ENCODE measurements around the gene VBP1.

Gene VBP1

DNA sequence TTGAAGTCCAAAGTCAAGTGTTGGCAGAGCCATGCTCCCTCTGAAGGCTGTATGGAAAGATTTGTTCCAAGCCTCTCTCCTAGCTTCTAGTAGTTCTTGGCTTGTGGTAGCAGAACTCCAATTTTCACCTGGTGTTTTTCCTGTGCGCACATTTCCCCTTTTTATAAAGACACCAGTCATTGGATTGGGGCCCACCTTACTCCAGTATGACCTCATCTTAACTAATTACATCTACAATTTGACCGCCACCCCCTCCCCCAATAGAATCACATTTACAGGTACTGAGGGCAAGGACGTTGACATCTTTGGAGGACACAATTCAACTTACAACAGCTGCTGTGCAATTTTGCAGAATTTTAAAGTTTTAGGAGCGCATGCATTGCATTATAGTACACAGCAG, 31.2 kb downstream of the VBP1 start (continued):
- TF ChIP-seq, protein P1, sequence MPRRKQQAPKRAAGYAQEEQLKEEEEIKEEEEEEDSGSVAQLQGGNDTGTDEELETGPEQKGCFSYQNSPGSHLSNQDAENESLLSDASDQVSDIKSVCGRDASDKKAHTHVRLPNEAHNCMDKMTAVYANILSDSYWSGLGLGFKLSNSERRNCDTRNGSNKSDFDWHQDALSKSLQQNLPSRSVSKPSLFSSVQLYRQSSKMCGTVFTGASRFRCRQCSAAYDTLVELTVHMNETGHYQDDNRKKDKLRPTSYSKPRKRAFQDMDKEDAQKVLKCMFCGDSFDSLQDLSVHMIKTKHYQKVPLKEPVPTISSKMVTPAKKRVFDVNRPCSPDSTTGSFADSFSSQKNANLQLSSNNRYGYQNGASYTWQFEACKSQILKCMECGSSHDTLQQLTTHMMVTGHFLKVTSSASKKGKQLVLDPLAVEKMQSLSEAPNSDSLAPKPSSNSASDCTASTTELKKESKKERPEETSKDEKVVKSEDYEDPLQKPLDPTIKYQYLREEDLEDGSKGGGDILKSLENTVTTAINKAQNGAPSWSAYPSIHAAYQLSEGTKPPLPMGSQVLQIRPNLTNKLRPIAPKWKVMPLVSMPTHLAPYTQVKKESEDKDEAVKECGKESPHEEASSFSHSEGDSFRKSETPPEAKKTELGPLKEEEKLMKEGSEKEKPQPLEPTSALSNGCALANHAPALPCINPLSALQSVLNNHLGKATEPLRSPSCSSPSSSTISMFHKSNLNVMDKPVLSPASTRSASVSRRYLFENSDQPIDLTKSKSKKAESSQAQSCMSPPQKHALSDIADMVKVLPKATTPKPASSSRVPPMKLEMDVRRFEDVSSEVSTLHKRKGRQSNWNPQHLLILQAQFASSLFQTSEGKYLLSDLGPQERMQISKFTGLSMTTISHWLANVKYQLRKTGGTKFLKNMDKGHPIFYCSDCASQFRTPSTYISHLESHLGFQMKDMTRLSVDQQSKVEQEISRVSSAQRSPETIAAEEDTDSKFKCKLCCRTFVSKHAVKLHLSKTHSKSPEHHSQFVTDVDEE (CRISPR knock-in tag; IDR thresholded peaks at IDR 0.05), result no peak

DNA sequence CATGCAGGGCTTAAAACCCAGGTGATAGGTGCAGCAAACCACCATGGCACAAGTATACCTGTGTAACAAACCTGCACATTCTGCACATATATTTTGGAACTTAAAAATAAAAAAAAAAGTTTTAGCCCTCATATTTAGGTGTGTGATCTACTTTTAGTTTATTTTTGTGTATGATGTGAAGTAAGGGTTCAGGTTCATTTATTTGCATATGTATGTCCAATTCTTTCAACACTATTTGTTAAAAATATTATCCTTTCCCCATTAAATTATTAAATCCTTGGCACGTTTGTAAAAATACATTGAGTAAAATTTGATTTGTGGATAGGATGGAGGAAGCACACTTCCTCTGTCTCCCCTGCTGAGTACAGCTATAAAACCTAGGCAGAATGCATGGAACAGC, 35.1 kb downstream of the VBP1 start:
- ATAC-seq, result no peak
- TF ChIP-seq RARB (CRISPR knock-in tag; IDR thresholded peaks at IDR 0.05) (no peak), TCF4 (CRISPR knock-in tag; IDR thresholded peaks at IDR 0.05; ENCODE audit: borderline replicate concordance) (no peak), ISL1 (CRISPR knock-in tag; IDR thresholded peaks at IDR 0.05) (no peak), ESRRG (CRISPR knock-in tag; IDR thresholded peaks at IDR 0.05) (no peak), GLIS3 (CRISPR knock-in tag; IDR thresholded peaks at IDR 0.05) (no peak), ZFP30 (CRISPR knock-in tag; IDR thresholded peaks at IDR 0.05) (no peak)
- TF ChIP-seq, protein P2, sequence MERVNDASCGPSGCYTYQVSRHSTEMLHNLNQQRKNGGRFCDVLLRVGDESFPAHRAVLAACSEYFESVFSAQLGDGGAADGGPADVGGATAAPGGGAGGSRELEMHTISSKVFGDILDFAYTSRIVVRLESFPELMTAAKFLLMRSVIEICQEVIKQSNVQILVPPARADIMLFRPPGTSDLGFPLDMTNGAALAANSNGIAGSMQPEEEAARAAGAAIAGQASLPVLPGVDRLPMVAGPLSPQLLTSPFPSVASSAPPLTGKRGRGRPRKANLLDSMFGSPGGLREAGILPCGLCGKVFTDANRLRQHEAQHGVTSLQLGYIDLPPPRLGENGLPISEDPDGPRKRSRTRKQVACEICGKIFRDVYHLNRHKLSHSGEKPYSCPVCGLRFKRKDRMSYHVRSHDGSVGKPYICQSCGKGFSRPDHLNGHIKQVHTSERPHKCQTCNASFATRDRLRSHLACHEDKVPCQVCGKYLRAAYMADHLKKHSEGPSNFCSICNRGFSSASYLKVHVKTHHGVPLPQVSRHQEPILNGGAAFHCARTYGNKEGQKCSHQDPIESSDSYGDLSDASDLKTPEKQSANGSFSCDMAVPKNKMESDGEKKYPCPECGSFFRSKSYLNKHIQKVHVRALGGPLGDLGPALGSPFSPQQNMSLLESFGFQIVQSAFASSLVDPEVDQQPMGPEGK (CRISPR knock-in tag; IDR thresholded peaks at IDR 0.05; ENCODE audit: borderline replicate concordance), result no peak
- TF ChIP-seq, protein P3, sequence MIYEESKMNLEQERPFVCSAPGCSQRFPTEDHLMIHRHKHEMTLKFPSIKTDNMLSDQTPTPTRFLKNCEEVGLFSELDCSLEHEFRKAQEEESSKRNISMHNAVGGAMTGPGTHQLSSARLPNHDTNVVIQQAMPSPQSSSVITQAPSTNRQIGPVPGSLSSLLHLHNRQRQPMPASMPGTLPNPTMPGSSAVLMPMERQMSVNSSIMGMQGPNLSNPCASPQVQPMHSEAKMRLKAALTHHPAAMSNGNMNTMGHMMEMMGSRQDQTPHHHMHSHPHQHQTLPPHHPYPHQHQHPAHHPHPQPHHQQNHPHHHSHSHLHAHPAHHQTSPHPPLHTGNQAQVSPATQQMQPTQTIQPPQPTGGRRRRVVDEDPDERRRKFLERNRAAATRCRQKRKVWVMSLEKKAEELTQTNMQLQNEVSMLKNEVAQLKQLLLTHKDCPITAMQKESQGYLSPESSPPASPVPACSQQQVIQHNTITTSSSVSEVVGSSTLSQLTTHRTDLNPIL (CRISPR knock-in tag; IDR thresholded peaks at IDR 0.05; ENCODE audit: low read depth), result no peak
- TF ChIP-seq, protein P4, sequence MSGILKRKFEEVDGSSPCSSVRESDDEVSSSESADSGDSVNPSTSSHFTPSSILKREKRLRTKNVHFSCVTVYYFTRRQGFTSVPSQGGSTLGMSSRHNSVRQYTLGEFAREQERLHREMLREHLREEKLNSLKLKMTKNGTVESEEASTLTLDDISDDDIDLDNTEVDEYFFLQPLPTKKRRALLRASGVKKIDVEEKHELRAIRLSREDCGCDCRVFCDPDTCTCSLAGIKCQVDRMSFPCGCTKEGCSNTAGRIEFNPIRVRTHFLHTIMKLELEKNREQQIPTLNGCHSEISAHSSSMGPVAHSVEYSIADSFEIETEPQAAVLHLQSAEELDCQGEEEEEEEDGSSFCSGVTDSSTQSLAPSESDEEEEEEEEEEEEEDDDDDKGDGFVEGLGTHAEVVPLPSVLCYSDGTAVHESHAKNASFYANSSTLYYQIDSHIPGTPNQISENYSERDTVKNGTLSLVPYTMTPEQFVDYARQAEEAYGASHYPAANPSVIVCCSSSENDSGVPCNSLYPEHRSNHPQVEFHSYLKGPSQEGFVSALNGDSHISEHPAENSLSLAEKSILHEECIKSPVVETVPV (CRISPR knock-in tag; IDR thresholded peaks at IDR 0.05), result no peak

DNA sequence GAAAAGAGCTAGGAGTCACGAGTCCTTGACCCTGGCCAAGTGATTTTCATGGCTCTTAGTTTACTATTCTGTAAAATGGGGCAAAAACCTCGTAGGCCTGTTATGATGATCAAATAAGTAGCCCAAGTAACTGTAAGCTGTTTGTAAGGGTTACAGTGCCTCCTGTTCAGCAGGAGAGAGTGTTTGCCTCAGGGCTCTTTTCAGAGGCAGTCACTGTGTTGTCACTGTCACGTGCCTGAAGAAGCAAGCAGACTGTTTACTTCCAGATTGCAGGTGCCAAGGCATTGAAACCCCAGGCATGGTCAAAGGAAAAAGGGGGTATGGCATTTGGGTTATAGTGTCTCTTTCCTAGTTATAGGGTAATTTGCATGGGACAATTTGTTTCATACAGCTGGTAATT, 43.5 kb downstream of the VBP1 start:
- no peak for TF ChIP-seq RARB (CRISPR knock-in tag; IDR thresholded peaks at IDR 0.05)
- no peak for TF ChIP-seq ZC3H10 (CRISPR knock-in tag; IDR thresholded peaks at IDR 0.05)
- TF ChIP-seq ZFP3 (CRISPR knock-in tag; IDR thresholded peaks at IDR 0.05), result no peak
- TF ChIP-seq, protein P1 (CRISPR knock-in tag; IDR thresholded peaks at IDR 0.05), result no peak
- TF ChIP-seq ZFP30 (CRISPR knock-in tag; IDR thresholded peaks at IDR 0.05), result no peak
- TF ChIP-seq, protein P4 (CRISPR knock-in tag; IDR thresholded peaks at IDR 0.05), result no peak
- no peak for TF ChIP-seq GLIS3 (CRISPR knock-in tag; IDR thresholded peaks at IDR 0.05)
- no peak for TF ChIP-seq PPARA (CRISPR knock-in tag; IDR thresholded peaks at IDR 0.05; ENCODE audit: borderline replicate concordance)
- no peak for TF ChIP-seq TCF4 (CRISPR knock-in tag; IDR thresholded peaks at IDR 0.05; ENCODE audit: borderline replicate concordance)
- no peak for TF ChIP-seq ZNF8 (CRISPR knock-in tag; IDR thresholded peaks at IDR 0.05)
- TF ChIP-seq, protein P2 (CRISPR knock-in tag; IDR thresholded peaks at IDR 0.05; ENCODE audit: borderline replicate concordance), result no peak
- no peak for TF ChIP-seq ZNF70 (CRISPR knock-in tag; IDR thresholded peaks at IDR 0.05)
- TF ChIP-seq ARNTL (CRISPR knock-in tag; IDR thresholded peaks at IDR 0.05; ENCODE audit: borderline replicate concordance, low read depth), result no peak
- no peak for TF ChIP-seq TOX (CRISPR knock-in tag; IDR thresholded peaks at IDR 0.05; ENCODE audit: borderline replicate concordance)
- no peak for TF ChIP-seq ISL1 (CRISPR knock-in tag; IDR thresholded peaks at IDR 0.05)
- no peak for TF ChIP-seq CSDC2 (CRISPR knock-in tag; IDR thresholded peaks at IDR 0.05)
- no peak for ATAC-seq

Measured in SK-N-SH treated with all-trans-retinoic acid at 6 μM for 48 hours (cell line).